ENCODE measurements around the gene DLX2. TPM values are rescaled to one million over a fixed set of nuclear protein-coding genes. Genes with fewer than 3 reads are reported as not detected.
"Not testable (repeated sequence)": the region's sequence is repeated elsewhere in the genome, so short reads cannot be mapped to it uniquely, and the experiment has no call there.

DLX2 gene
- total RNA-seq, 4 donors from 2014 or later = not detected

DNA sequence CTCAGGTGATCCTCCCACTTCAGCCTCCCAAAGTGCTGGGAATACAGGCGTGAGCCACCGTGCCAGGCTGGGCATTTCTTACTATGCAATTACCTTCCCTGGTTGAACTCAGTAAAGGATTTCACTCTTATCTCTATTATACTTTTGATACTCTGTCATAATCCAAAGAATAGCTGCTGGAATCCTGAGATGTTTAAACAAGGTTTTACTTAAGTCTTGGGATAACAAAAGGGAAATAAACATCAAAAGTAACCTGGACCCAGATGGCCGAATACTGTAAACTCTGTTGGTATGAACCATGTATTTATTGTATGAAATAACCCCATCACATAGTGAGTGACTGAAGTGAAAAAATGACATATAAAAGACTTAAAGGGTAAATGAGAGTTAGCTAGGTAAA, 11.9 kb upstream of the DLX2 start:
- DNase-seq (ENCODE audit: low spot score) (no peak), ATAC-seq (ENCODE audit: low FRiP score) (no peak)
- TF ChIP-seq, protein P1, sequence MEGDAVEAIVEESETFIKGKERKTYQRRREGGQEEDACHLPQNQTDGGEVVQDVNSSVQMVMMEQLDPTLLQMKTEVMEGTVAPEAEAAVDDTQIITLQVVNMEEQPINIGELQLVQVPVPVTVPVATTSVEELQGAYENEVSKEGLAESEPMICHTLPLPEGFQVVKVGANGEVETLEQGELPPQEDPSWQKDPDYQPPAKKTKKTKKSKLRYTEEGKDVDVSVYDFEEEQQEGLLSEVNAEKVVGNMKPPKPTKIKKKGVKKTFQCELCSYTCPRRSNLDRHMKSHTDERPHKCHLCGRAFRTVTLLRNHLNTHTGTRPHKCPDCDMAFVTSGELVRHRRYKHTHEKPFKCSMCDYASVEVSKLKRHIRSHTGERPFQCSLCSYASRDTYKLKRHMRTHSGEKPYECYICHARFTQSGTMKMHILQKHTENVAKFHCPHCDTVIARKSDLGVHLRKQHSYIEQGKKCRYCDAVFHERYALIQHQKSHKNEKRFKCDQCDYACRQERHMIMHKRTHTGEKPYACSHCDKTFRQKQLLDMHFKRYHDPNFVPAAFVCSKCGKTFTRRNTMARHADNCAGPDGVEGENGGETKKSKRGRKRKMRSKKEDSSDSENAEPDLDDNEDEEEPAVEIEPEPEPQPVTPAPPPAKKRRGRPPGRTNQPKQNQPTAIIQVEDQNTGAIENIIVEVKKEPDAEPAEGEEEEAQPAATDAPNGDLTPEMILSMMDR (IDR thresholded peaks at IDR 0.05) = no peak

DNA sequence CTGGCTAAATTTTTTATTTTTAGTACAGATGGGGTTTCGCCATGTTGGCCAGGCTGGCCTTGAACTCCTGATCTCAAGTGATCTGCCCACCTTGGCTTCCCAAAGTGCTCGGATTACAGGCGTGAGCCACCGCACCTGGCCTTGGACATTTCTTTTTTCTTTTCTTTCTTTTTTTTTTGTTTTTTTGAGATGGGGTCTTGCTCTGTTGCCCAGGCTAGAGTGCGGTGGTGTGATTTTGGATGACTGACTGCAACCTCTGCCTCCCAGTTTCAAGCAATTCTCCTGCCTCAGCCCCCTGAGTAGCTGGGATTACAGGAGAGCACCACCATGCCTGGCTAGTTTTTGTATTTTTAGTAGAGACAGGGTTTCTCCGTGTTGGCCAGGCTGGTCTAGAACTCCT, 11.5 kb upstream of the DLX2 start:
- not testable (repeated sequence) for ATAC-seq (ENCODE audit: low FRiP score); DNase-seq (ENCODE audit: low spot score)

DNA sequence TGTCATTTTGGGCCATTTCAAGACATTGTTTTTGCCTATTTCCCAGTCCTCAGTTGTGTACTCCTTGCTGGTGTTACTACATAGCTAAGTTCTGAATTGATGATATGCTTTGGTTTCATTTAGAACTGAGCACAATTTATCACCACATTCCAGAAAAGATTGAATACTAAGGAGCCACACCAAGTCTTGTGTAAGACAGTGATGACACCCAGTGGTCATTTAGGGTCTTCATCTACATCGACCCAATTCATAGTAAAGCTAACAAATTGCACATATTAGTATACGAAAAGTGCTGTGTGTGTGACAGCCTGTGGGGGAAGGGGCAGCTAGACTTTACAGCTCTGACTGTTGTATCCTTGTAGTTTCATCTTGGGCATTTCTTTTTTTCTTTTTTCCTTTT, 10.9 kb upstream of the DLX2 start:
- TF ChIP-seq, protein P1 (IDR thresholded peaks at IDR 0.05) = no peak
- no peak for ATAC-seq (ENCODE audit: low FRiP score)
- DNase-seq (ENCODE audit: low spot score) = no peak

DNA sequence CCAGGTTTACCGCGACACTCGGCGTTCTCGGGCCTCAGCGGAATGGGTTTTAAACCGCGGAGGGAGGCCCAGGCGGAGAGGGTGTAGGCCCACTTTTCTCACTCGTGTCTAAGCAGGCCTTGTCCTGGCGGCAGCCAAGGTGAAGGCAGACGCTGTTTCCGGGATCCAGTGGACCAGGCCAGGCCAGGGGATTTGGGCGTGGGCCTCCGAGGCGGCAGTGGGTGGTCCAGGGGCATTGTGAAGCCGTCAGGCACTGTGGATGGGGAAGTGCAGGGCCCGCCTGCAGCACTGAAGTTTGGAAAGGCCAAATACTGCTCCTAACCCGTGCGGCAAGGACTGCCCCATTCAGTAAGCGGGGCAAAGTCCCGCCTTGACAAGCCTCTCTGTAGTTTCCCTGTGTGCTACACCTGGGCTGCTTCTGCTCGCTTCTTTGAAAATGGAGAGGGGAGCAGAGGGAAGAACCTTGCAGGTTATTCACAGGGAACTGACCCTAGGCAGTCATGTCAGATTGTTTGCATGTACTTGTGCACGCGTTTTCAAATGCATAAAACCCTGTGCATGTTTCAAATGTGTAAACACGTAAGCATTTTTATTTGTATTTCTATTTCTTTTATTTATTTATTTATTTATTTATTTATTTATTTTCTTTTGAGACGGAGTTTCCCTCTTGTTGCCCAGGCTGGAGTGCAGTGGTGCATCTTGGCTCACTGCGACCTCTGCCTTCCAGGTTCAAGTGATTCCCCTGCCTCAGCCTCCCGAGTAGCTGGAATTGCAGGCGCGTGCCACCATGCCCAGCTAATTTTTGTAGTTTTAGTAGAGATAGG, 7.5 kb upstream of the DLX2 start:
- TF ChIP-seq, protein P1 (IDR thresholded peaks at IDR 0.05) = no peak
- ATAC-seq (ENCODE audit: low FRiP score) (no peak), DNase-seq (ENCODE audit: low spot score) (no peak)

DNA sequence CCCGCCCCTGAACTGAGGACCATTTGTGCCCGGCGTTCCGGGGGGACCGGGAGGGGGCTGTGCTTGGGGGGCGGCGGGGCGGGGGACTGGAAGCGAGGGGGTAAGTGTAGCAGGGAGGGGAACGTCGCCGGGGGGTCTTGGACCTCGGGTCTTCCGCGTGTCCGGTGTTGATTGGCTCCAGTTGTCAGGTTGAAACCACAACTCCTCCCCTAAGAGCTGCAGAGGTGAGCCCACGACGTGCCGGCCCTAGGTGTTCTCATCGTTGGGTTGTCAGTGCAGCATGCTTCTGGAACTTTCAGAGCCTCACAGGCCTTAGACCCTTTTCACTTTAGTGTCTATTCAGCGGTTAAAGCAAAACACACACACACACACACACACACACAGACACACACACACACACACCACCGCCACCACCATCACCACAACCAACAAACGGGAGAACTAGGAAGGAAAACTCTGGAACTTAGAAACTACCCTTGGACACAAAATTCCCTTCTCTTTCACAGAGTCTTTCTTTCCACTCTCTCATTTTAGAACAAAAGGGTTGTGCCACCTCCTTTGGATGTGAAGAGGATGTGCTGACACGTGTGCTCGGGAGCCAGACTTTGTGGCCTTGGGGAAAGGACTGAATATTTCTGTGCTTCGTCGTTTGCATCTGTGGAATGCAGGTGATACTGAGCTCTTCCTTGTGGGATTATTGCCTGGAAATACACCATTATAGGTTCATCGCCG, 6.7 kb upstream of the DLX2 start:
- ATAC-seq (ENCODE audit: low FRiP score) = no peak
- TF ChIP-seq, protein P1 (IDR thresholded peaks at IDR 0.05) = no peak
- DNase-seq (ENCODE audit: low spot score) = no peak

DNA sequence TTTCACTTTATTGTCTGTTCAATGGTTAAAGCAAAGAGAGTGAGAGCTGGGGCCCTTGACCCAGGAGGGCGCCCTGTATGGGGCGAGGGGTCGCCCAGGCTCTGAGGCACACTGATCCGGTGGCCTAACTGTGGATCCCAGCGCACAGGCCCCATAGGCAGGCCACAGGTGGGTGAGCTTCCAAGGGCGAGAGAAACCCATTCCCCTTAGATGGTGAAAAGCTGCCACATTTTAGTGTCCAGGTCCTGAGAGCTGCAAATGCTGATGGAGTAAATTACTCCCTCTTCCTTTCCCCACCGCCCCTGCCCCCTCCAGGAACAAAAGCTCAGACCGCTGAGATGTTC, 5.9 kb upstream of the DLX2 start:
- ATAC-seq (ENCODE audit: low FRiP score) = no peak

More for the DNA sequence above, 5.9 kb upstream of the DLX2 start:
- no peak for DNase-seq (ENCODE audit: low spot score)
- TF ChIP-seq, protein P1 (IDR thresholded peaks at IDR 0.05) = no peak
